GM21825 (cell line): ENCODE measurements around the gene VAMP8.
A peak's percentile ranks its signal among the peaks of the same experiment; 100 is the strongest.
"Not testable (repeated sequence)": the region's sequence is repeated elsewhere in the genome, so short reads cannot be mapped to it uniquely, and the experiment has no call there.

Source experiments
- ATAC-seq: cut with Tn5 transposase; IDR thresholded peaks from one replicate; pipeline ENCODE4 v1.9.1; 2021; ENCODE audit warnings: mild to moderate bottlenecking, moderate library complexity; ENCODE audit not compliant: unreplicated experiment

The VAMP8 gene

DNA sequence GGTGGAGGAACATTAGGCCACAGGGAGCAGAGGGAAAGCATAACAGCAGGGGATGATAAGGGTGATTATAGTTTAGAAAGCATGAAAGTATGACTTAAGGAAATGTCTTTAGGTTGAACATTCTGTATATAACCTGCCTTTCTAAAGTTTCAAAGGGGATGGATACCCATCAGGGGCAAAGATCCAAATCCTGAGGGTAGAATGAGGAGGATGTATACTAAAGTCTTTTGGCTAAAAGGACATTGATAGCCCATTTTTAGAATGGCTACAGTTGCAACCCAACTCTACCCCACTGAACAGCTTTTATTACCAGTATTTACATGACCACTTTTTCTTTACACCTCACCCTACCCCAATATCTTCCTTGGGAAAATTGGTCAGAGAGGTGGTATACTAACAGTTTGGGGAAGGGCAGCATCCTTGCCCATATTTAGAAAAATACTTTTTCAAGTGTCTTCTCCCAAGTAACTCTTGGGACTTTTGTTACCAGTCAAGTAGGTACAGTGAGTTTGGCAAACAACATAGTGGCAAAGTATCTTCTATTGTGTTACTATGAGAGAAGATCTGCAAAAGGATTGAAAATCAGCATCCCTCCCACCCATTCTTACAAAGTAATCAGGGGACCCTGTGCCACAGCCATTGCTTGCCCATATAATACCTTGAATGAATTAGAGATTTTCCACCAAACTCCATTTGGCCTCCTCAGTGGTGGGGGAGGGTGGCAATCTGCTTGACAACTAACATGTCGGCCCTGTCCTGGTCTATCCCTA is 30.1 kb upstream of the VAMP8 start:
- no peak for ATAC-seq

DNA sequence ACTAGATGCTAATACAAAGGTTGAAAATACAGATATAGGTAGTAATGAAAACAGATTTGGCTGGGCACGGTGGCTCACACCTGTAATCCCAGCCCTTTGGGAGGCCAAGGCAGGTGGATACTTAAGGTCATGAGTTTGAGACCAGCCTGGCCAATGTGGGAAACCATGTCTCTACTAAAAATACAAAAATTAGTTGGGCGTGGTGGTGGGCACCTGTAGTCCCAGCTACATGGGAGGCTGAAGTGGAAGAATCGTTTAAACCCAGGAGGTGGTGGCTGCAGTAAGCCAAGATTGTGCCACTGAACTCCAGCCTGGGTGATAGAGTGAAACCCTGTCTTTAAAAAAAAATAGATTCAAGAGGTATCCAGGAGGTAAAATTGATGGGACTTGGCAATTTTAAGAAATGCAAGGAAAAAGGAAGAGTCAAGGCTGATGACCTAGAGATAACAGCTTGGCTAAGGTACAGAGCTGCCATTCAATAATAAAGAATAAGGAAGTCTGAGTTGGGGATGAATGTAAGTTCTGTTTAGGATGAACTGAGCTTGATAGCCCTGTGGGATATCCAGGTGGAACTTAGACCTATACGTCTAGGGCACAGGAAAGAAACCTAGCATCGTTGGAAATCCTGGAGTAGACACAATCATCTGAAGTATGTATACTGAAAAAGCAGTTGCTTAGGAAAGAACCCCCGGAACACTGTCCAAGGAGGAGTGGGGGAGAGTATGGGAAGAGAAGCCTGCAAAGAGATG is 29.4 kb upstream of the VAMP8 start:
- no peak for ATAC-seq

DNA sequence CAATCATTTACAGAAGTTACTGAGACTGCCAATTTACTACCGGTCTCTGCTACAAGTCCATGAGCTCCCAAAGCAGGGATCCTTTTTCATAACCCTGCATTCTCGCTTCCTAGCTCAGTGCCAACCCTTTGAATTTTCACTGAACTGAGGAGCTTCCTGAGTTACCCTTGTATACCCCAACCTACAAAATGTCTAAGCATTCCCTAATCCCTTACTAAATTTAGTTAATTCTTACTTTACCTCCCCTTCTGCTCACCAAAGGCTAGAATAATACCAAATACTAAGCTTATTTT is 28.8 kb upstream of the VAMP8 start:
- ATAC-seq, result no peak

DNA sequence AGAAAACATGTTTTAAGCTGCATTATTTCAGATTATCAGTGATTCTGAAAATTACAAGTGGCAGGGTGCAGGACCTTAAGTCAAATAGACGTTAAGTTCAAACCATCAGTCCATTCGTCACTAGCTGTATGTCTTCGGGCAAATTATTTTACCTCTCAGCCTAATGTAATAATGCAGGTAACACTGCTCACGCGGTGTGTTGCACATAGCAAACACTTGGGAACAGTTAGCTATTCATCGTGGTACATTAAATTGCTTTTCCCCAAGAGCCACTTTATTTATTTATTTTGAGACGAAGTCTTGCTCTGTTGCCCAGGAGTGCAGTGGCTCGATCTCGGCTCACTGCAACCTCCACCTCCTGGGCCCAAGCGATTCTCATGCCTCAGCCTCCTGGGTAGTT is 28.3 kb upstream of the VAMP8 start:
- ATAC-seq, result no peak

DNA sequence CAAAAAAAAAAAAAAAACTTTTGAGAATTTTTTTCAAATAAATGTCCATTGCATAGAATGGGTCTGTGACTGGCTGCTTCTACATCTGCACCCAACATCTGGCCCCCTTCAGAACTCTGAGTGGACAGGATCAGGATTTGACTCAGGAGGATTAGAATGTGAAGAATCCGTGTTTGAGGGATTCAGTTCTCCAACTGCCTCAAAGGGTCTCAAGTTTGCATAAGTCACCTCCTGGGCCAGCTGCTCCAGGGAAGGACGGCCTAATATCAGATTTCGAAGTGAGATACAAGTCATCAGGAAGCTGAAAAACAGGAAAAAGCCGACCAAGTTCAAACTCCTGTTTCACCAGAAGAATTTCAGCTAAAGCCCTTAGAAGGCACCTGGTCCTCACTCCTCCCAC is 27.6 kb upstream of the VAMP8 start:
- ATAC-seq, result no peak

DNA sequence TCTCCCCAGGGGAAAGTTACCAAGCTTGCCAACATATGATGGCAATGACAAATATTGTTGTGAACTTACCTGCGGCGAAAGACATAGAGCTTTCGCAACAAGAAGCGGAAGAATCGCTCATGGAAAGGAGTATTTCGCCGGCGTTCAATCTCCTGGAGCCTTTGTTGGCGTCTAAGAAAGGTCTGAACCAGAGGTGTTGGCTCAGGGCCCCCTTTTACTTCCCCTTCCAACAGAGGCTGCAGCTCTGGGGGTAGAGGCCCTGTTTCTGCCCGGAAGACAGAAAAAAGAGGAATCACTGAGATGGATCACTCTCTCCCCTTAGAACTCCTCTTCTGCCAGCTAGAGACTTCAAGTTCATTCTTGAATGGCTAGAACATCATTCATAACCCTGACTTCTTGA is 26.9 kb upstream of the VAMP8 start:
- no peak for ATAC-seq

DNA sequence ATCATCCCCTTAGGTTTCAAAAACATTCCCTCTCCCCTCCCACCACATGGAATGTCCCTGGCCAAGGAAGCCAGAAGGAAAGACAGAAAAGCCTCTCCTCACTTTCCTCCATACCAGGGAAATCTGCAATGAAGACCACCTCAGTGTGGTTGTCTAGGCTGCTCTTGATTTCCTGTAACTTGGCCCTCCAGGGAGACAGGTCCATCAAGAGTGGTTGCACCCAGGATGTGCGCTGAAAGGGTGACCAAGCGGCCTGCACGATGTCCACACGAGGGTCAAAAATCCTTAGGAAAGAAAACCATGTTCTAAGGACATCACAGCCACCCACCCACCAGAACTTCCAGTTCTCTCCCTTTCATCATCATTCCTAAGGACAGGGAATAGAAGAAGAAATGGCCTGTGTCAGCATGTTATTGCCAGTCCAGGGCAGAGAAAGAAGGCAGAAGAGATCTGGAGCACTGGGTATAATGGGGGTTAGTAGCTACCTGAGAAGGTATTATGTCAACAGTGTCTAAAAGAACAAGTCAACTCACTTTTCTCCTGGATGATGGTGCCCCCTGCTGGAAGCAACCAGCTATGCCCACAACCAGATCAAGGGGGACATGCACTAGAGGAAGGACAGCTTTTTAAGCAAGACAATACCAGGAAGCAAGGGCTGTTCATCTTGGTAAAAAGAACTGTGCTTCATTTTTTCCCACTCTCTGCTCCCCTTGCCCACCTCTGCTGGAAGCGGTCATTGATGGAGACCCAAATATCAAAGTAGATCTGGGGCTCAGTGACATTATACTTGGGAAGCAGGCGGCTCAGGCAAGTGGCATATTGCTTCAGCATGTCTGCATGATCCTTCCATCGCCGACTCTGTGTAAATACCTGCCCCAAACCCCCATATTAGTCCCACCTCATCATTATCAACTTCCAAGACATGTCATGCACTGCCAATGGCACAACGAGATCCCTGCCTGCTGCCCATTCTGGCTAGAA is 25.4 kb upstream of the VAMP8 start:
- ATAC-seq, result peak; percentile 71

DNA sequence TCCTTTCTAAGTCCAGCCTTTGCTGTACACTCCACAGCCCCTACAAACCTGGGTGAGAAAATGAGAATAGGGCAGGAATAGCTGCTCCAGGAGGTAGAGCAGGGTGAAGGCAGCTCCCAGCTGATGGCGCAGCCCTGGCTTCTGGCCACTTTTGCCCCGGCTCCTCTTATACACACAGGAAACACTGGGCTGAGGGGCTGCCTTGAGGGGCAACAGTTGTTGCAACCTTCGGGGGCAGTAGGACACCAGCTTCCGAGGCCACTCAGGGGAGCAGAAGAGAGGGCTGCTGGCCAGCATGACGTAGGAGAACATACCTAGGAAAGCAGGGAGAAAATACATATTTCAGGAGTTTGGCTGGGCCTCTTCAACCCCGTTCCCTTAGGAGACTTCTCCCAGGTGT is 24.2 kb upstream of the VAMP8 start:
- no peak for ATAC-seq

DNA sequence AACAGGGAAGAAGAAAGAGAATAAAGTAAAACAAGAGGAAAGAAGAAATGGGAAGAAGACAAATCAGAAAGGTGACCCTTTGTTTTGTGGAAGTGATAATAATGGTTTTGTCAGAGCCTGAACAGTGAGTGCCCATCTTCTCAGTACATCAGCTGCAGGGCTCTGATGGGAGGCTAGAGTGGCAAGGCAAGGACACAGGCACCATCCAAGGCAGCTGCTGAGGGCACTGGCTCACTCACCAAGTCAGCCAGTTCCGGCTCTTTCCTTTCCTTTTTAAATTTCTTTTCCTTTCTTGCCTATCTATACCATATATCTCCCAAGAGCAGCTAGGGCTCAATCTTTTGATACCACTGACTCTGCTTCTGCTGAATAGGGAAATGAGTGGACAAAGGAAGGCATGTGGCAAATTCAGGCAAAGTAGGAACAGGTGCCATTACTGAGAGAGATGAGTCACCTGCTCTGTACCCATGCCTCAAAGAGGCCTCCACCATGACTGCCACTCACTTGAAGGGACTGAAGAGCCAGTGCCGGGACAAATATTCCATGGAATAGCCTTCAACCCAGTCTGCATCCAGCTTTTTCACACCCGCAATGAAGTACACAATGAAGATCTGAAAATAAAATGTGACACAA is 22.3 kb upstream of the VAMP8 start:
- no peak for ATAC-seq

DNA sequence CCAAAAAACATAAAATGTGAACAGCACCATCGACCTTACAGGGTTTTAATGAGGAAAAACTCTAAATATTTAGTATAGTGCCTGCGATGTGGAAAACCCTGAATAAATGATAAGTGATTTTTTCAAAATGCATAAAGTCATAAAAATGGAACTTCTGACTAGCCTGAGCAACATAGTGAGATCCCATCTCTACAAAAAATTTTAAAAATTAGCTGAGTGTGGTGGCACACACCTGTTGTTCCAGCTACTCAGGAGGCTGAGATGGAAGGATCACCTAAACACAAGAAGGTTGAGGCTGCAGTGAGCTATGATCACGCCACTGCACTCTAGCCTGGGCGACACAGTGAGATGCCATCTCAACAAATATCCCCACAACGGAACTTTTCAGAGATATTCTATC is 20.3 kb upstream of the VAMP8 start:
- no peak for ATAC-seq

DNA sequence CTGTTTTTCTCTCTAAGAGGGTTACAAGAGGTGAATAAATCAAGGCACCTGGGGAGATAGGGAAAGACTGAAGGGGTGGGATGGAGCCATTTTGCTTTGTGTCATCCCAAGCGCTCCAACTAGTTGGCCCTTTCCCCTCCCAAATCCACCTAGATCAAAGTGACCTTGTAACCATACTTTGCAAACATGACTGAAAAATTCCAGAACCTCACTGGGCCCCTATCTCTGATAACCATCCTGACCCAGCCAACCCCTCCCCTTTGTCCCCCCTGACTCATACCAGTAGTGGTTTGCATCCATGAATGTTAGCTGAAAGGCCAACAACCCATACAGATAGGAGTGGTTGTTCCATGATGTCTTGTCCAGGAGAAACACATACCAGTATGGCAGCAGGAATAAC is 19.2 kb upstream of the VAMP8 start:
- no peak for ATAC-seq

DNA sequence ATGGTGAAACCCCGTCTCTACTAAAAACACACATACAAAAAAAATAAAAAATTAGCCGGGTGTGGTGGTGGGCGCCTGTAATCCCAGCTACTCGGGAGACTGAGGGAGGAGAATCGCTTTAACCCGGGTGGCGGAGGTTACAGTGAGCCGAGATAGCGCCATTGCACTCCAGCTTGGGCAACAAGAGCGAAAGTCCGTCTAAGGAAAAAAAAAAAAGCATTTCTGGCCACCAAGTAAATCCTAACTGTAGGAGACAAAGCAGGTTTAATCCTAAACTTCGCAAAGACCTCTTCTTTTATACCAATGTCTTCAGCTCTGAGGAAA is 17.0 kb upstream of the VAMP8 start:
- ATAC-seq, result not testable (repeated sequence)

DNA sequence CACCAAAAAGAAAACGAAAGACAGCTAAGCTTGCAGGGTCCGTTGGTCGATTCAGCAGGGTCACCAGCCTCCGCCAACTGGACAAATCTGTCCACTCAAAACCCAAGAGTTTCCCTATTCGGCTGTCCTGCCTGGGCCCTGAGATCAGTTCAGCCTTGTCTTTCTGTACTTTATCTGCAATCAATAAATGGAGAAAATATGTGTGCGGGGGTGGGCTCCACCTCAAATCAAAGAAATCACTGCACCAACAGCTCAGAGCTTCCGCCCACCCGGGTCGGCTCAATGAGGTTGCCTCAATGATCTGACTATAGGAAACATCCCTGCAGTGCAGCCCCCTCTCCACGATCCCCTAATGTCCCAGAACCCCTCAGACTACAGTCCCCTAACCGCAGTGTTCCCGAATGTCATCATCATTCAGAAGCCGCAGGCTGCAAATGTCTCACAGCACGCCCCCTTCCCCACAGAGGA is 16.5 kb upstream of the VAMP8 start:
- ATAC-seq, result peak; percentile 12

DNA sequence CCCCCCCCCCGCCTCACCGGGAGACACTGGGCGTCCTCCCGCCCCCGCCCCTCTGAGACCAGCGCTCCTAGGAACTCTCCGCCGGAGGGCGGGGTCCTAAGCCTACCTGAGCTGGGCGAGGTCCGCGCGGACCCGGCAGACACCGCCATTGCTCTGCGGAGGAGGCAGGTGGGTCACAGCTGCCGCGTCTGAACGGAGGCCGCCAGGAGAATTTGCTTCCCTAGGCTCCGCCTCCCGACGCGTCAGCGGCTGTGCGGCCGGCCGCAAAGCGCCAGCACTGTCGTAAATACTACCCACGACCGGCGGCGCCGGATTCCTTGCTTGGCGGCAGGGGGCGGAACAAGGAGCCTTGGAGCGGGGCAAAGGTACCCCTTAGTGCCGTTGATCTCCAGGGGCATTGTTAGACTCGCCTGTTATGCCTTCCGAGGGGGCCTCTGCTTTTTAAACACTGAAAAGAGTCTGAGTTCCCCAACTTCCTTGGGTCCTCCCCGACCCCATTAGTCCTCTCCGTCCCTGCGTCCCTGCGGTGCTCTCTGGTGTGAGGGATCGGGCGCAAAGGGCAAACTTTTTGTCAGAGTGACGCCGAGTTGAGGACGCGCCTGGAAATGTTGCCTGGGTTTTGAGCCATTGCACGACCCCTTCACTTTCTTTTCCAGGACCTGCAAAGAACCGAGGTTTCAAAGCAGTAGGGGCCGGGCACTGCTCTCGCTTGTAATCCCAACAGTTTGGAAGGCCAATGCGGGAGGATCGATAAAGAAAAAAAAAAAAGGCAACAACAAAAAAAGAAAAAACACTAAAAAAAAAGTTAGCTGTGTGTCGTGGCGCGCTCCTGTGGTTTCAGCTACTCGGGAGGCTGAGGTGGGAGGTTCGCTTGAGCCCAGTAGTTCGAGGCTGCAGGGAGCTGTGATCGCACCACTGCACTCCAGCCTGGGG is 15.8 kb upstream of the VAMP8 start, which contains the start of gene GGCX:
Gene GGCX, minus strand, starts transcription at position 214 of the 933 bp plus-strand sequence. Its CDS starts 65 bp downstream, at position 149.
- peak; percentile 91 for ATAC-seq

DNA sequence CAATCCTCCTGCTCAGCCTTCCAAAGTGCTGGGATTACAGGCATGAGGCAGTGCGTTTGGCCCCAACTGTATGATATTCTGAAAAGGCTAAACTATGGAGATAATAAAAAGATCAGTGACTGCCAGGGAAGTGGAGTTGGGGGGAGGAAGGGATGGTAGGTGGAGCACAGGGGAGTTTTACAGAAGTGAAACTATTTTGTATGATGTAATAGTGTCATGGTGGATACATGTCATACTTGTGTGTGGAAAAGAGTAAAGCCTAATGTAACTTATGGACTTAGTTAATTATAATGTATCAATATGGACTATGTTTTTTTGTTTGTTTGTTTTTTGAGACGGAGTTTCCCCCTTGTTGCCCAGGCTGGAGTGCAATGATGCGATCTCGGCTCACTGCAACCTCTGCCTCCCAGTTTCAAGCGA is 13.2 kb upstream of the VAMP8 start:
- no peak for ATAC-seq

DNA sequence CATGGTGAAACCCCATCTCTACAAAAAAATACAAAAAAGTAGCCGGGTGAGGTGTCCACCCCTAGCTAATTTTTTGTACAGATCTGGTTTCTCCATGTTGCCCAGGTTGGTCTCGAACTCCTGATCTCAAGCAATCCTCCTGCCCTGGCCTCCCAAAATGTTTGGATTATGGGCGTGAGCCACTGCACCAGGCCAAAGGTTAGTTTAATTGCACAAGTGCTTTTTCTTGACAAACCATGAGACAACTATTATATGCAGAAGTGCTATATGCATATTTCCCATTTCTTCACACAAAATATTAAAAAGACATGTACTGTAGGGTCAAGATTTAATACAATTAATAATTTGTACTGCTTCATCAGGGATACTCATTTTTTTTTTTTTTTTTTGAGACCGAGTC is 11.1 kb upstream of the VAMP8 start:
- no peak for ATAC-seq

DNA sequence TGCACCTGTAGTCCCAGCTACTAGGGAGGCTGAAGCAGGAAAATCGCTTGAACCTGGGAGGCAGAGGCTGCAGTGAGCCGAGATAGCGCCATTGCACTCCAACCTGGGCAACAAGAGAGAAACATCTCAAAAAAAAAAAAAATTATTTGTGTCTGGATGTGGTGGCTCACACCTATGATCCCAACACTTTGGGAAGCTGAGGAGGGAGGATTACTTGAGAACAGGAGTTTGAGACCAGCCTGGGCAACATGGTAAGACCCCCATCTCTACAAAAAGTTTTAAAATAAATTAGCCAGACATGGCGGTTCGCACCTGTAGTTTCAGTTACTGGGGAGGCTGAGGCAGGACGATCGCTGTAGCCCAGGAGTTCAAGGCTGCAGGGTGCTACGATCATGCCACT is 1.6 kb upstream of the VAMP8 start:
- no peak for ATAC-seq

DNA sequence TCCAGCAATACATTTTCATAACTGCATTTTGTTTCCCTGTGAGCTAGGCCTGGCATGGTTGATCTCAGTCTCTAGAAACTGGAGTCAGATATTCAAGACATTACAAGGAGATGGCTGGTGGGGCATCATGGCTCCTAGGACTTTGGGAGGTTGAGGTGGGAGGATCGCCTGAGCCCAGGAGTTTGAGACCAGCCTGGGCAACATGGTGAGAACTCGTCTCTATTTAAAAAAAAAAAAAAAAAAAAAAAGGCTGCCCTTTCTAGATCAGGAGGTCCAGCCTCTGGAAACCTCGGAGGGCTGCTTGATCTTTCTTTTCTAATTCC is 362 bp upstream of the VAMP8 start:
- ATAC-seq, result no peak

DNA sequence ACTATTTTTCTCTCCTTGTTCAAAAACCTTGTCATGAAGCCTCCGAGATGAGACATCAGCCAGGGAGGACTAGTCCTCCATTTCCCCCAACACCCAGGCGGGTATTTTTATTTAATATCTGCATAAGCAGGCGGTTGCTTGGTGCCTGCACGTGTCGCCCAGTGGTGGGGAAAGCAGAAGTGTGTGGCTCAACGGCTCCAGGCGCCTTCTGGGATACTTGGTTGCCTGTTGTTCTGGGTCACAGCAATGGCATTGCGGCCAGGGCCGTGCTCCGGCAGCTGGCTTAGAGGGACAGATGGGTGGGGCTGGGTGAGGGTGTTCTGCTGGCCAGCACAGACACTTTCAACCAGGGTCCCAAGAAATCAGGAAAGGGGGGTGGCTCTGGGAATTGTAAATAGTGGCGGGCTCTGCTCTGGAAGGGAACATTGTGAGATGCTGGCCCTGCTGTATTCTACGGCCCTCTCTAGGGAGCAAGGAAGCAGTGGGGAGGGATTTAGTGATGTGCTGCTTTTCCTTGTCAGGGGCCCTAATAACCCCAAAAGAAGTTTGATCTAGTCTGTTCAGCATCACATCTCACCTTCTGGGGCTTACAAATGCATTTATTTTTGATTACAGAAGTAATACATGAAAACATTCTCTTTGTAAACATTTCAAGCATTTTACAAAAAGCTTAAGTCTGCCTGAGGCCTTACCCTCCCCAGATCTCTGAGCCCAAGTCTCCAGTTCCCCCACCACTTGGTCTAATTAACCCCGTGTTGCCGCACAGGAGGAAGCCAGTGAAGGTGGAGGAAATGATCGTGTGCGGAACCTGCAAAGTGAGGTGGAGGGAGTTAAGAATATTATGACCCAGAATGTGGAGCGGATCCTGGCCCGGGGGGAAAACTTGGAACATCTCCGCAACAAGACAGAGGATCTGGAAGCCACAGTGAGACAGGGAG is 1.1 kb downstream of the VAMP8 start:
- peak; percentile 46 for ATAC-seq
